Fibroblast of peridontal ligament (primary cell): Measurements from ENCODE around the gene CFAP20DC.
"Not testable (repeated sequence)": the region's sequence is repeated elsewhere in the genome, so short reads cannot be mapped to it uniquely, and the experiment has no call there.

Source experiments
- DNase-seq: peaks from one replicate; pipeline ENCODE4 v3.0.0-alpha.2; 2010; ENCODE audit errors: extremely low read depth

The CFAP20DC gene

GRCh38 chr3:58963928-58964503, 85.8 kb downstream of the CFAP20DC start:
- peak; percentile 46 for DNase-seq

GRCh38 chr3:58962816-58963215, 87.0 kb downstream of the CFAP20DC start:
- peak; percentile 54 for DNase-seq

GRCh38 chr3:58962040-58962651, 87.7 kb downstream of the CFAP20DC start:
- DNase-seq, result peak; percentile 45

- no peak for DNase-seq
Measured at GRCh38 chr3:58955308-58955707, 94.5 kb downstream of the CFAP20DC start.

GRCh38 chr3:58953288-58953687, 96.5 kb downstream of the CFAP20DC start:
- no peak for DNase-seq

- no peak for DNase-seq
Measured at GRCh38 chr3:58952128-58952917, 97.5 kb downstream of the CFAP20DC start.

GRCh38 chr3:58948018-58948417, 101.8 kb downstream of the CFAP20DC start:
- DNase-seq, result no peak

- DNase-seq, result no peak
Measured at GRCh38 chr3:58946875-58947274, 103.0 kb downstream of the CFAP20DC start.

GRCh38 chr3:58938057-58938456, 111.8 kb downstream of the CFAP20DC start:
- no peak for DNase-seq

GRCh38 chr3:58924578-58924977, 125.2 kb downstream of the CFAP20DC start:
- DNase-seq, result peak; percentile 50

GRCh38 chr3:58900386-58900785, 149.4 kb downstream of the CFAP20DC start:
- no peak for DNase-seq

GRCh38 chr3:58899953-58900298, 149.9 kb downstream of the CFAP20DC start:
- DNase-seq, result no peak

GRCh38 chr3:58899159-58899952, 150.5 kb downstream of the CFAP20DC start:
- DNase-seq, result peak; percentile 18

GRCh38 chr3:58898513-58898912, 151.3 kb downstream of the CFAP20DC start:
- no peak for DNase-seq

GRCh38 chr3:58897646-58898045, 152.2 kb downstream of the CFAP20DC start:
- DNase-seq, result no peak

GRCh38 chr3:58895678-58896077, 154.1 kb downstream of the CFAP20DC start:
- DNase-seq, result not testable (repeated sequence)

GRCh38 chr3:58892526-58892925, 157.3 kb downstream of the CFAP20DC start:
- not testable (repeated sequence) for DNase-seq

GRCh38 chr3:58888087-58888486, 161.7 kb downstream of the CFAP20DC start:
- DNase-seq, result no peak

GRCh38 chr3:58884453-58884852, 165.4 kb downstream of the CFAP20DC start:
- DNase-seq, result no peak

GRCh38 chr3:58880182-58880581, 169.6 kb downstream of the CFAP20DC start:
- peak; percentile 10 for DNase-seq

- peak; percentile 13 for DNase-seq
Measured at GRCh38 chr3:58874795-58875194, 175.0 kb downstream of the CFAP20DC start.

GRCh38 chr3:58874248-58874741, 175.5 kb downstream of the CFAP20DC start:
- peak; percentile 4 for DNase-seq
